H1 (cell line): ENCODE data around the gene CHCHD3. TPM values are rescaled to one million over a fixed set of nuclear protein-coding genes. Genes with fewer than 3 reads are reported as not detected.

ENCODE experiments used
- ATF3 ChIP-seq: IDR thresholded peaks from 2 replicates; pipeline ENCODE4 v1.6.1; 2011; ENCODE audit warnings: low read depth, mild to moderate bottlenecking, low read length; ENCODE audit not compliant: insufficient read depth
- CHD1 ChIP-seq: IDR thresholded peaks from 2 replicates; pipeline ENCODE4 v1.6.1; 2012; ENCODE audit warnings: low read depth, low read length, improper control_type of control experiment
- FOSL1 ChIP-seq: IDR thresholded peaks from 2 replicates; pipeline ENCODE4 v1.6.1; 2011; ENCODE audit warnings: mild to moderate bottlenecking, low read depth, low read length, moderate library complexity; ENCODE audit not compliant: insufficient read depth
- GTF2F1 ChIP-seq: IDR thresholded peaks from 2 replicates; pipeline ENCODE4 v1.6.1; 2012; ENCODE audit warnings: low read depth, low read length, improper control_type of control experiment, borderline replicate concordance
- POU5F1 ChIP-seq: IDR thresholded peaks from 2 replicates; pipeline ENCODE4 v1.6.1; 2011; ENCODE audit warnings: low read depth, mild to moderate bottlenecking, low read length, moderate library complexity
- RAD21 ChIP-seq, 2 experiments: IDR thresholded peaks in 1 of 2; conservative IDR thresholded peaks in 1 of 2; 2 replicates each; pipeline ENCODE4 v1.6.1; 2011; ENCODE audit warnings: low read depth in 2 of 2, low read length in 2 of 2, improper control_type of control experiment in 1 of 2, inconsistent platforms in 1 of 2, mild to moderate bottlenecking in 1 of 2, moderate library complexity in 1 of 2
- polyA plus RNA-seq, 7 experiments: library from polyadenylated mRNA; depleted of rRNA in 3 of 7; stranded (reverse) in 5 of 7; unstranded in 2 of 7; fragments of >200 nt in 5 of 7; fragments of 200-250 nt in 2 of 7; gene quantifications; 1 replicate in 5 of 7; 2 replicates in 1 of 7; 4 replicates in 1 of 7; pipeline versions ENCODE4 v1.2.1 to v1.2.3, GENCODE V29; 2011 to 2013; ENCODE audit warnings: missing spikeins in 2 of 7, mixed read lengths in 2 of 7
- total RNA-seq: library from RNA; stranded (reverse); fragmentation: NEBNext Ultra II Directional; extraction: Animal tissue kit (Norgen Biotek cat#: 25700); gene quantifications from 2 replicates; pipeline ENCODE4 v1.2.1, GENCODE V29; 2021

CHCHD3 gene
- total and polyA plus RNA-seq, 2 of the 8 experiments (the other 6 are each of a cell fraction or from before 2014, with no cell fraction given): 42.9 to 137 TPM

GRCh38 chr7:133007961-133008360 lies 73.9 kb downstream of the CHCHD3 start (continued):
- no peak for TF ChIP-seq RAD21 (IDR thresholded peaks at IDR 0.05 in 1 of 2, conservative IDR thresholded peaks at IDR 0.05 in 1 of 2; ENCODE audit: low read depth in 2 of 2, low read length in 2 of 2)
- TF ChIP-seq CHD1: no peak
- no peak for TF ChIP-seq FOSL1
- no peak for TF ChIP-seq ATF3
- no peak for TF ChIP-seq GTF2F1
- no peak for TF ChIP-seq POU5F1
